ENCODE results near the gene NACC2. TPM values are rescaled to one million over a fixed set of nuclear protein-coding genes. Genes with fewer than 3 reads are reported as not detected.

Gene NACC2
- polyA plus RNA-seq, 1 donor (not counting 4 experiments of a cell fraction or from before 2014, with no cell fraction given), result 4.6 TPM

DNA sequence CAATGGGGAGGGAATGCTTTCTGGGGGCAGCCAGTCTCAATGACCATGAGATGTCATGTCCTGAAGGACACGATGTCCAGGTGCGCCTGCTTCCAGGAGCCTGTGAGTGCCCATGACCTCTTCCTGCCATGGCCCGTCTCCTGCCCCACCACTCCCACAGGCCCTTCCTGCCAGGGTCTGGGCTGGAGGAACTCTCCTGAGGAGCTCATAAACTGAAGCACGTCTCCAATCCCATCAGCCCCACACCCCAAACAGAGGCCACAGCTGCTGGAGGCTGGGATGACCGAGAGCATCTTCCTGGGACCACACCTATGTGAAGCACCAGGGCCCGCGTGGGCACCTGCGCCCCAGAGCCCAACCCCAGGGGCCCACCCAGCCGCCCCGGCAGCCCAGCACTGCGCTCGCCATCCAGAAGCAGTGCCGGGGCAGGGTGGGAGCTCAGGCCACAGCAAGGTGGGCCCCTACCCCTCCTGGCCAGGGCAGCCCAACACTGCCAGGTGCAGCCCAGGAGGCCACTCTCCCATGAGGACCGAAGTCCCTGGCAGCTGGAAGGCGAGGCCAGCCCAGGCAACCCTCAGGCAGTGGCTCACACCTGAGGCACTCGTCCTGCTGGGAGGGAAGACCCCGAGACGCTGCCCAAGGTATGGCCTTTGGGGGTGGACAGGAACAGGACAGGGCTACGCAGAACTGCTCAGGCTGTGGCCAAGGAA lies 80.0 kb downstream of the NACC2 start:
- FAIRE-seq (no peak), DNase-seq (ENCODE audit: low read depth, low spot score) (no peak)
- Histone ChIP-seq H3K9me1 (ENCODE audit: control insufficient read depth, extremely low read depth, insufficient read depth, low read length) (no peaks in the 10 kb centered on the region), H4K20me1 (ENCODE audit: control insufficient read depth, extremely low read depth, insufficient read depth, low read length) (no peaks in the 10 kb centered on the region), H3K4me2 (ENCODE audit: control insufficient read depth, extremely low read depth, insufficient read depth, low read depth, low read length) (no peak overlapping the region), H3K4me3 (ENCODE audit: control insufficient read depth in 2 of 3, extremely low read depth in 1 of 3, insufficient read depth in 2 of 3, low read depth in 1 of 3, low read length in 3 of 3) (no peak overlapping the region), H3K79me2 (ENCODE audit: control insufficient read depth, insufficient read depth, low read length) (peaks cover 17% of the 10 kb centered on the region), H2AFZ (ENCODE audit: control insufficient read depth, low read length) (no peak overlapping the region), H3K9ac (ENCODE audit: control insufficient read depth, extremely low read depth, insufficient read depth, low read length) (no peak overlapping the region), H3K36me3 (ENCODE audit: control insufficient read depth in 2 of 2, extremely low read depth in 1 of 2, insufficient read depth in 2 of 2, low read length in 2 of 2) (peaks cover 13 to 15% of the 10 kb centered on the region in 2 experiments), H3K9me3 (ENCODE audit: control insufficient read depth, low read depth, low read length) (no peaks in the 10 kb centered on the region), H3K27me3 (ENCODE audit: control insufficient read depth, extremely low read depth, insufficient read depth, low read length) (no peaks in the 10 kb centered on the region), H3K27ac (ENCODE audit: control insufficient read depth, insufficient read depth, low read length) (no peak overlapping the region), H3K4me1 (ENCODE audit: control insufficient read depth, extremely low read depth, insufficient read depth, low read length) (no peaks in the 10 kb centered on the region)
- TF ChIP-seq EZH2 (IDR thresholded peaks at IDR 0.05; ENCODE audit: low read length), result no peak
- TF ChIP-seq, protein P1, sequence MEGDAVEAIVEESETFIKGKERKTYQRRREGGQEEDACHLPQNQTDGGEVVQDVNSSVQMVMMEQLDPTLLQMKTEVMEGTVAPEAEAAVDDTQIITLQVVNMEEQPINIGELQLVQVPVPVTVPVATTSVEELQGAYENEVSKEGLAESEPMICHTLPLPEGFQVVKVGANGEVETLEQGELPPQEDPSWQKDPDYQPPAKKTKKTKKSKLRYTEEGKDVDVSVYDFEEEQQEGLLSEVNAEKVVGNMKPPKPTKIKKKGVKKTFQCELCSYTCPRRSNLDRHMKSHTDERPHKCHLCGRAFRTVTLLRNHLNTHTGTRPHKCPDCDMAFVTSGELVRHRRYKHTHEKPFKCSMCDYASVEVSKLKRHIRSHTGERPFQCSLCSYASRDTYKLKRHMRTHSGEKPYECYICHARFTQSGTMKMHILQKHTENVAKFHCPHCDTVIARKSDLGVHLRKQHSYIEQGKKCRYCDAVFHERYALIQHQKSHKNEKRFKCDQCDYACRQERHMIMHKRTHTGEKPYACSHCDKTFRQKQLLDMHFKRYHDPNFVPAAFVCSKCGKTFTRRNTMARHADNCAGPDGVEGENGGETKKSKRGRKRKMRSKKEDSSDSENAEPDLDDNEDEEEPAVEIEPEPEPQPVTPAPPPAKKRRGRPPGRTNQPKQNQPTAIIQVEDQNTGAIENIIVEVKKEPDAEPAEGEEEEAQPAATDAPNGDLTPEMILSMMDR (optimal IDR thresholded peaks at IDR 0.05 in 1 of 3, IDR thresholded peaks at IDR 0.05 in 1 of 3, conservative IDR thresholded peaks at IDR 0.05 in 1 of 3; ENCODE audit: extremely low read depth in 1 of 3, insufficient read depth in 2 of 3, low read length in 3 of 3), result no peak
- dilution Hi-C loops (cut with MboI; ENCODE audit: extremely low pct_ligation_motif_present, low sequenced_read_pairs), result no loop called here

DNA sequence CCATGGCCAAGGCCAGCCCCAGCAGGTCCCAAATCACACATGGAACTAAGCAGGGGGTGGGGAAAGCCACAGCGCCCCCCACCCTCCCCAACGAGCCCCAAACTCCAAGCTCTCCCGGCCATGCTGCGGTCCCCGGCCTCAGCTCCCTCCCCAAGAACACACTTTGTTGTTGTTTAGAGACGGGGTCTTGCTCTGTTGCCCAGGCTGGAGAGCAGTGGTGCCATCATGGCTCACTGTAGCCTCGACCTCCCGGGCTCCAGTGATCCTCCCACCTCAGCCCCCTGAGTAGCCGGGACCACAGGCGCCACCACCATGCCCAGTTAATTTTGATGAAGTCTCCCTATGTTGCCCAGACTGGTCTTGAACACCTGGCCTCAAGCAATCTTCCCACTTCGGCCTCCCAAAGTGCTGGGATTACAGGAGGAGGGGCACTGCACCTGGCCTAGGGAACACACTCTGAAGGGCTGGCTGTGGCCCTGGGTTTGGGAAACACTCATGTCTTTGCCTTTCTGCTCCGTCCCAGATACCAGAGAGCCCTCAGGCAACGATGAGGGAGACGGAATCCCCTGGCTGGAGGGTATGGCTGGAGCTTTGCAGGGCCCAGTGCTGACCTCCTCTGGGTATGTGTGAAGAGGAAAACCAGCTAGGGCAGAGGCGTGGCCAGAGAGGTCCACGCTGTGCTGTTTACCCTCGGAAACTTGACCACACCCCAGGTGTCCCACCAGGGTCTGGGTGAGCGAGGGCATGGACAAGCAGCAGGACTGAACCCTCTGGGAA lies 80.8 kb downstream of the NACC2 start:
- Histone ChIP-seq H3K36me3 (ENCODE audit: control insufficient read depth in 2 of 2, extremely low read depth in 1 of 2, insufficient read depth in 2 of 2, low read length in 2 of 2) (peaks cover 13 to 21% of the 10 kb centered on the region in 2 experiments), H3K9ac (ENCODE audit: control insufficient read depth, extremely low read depth, insufficient read depth, low read length) (no peak overlapping the region), H3K4me1 (ENCODE audit: control insufficient read depth, extremely low read depth, insufficient read depth, low read length) (no peaks in the 10 kb centered on the region), H3K79me2 (ENCODE audit: control insufficient read depth, insufficient read depth, low read length) (peaks cover 15% of the 10 kb centered on the region), H3K27ac (ENCODE audit: control insufficient read depth, insufficient read depth, low read length) (no peak overlapping the region), H3K27me3 (ENCODE audit: control insufficient read depth, extremely low read depth, insufficient read depth, low read length) (no peaks in the 10 kb centered on the region), H3K9me1 (ENCODE audit: control insufficient read depth, extremely low read depth, insufficient read depth, low read length) (no peaks in the 10 kb centered on the region), H3K9me3 (ENCODE audit: control insufficient read depth, low read depth, low read length) (no peaks in the 10 kb centered on the region), H4K20me1 (ENCODE audit: control insufficient read depth, extremely low read depth, insufficient read depth, low read length) (no peaks in the 10 kb centered on the region), H3K4me2 (ENCODE audit: control insufficient read depth, extremely low read depth, insufficient read depth, low read depth, low read length) (no peak overlapping the region), H2AFZ (ENCODE audit: control insufficient read depth, low read length) (no peak overlapping the region), H3K4me3 (ENCODE audit: control insufficient read depth in 2 of 3, extremely low read depth in 1 of 3, insufficient read depth in 2 of 3, low read depth in 1 of 3, low read length in 3 of 3) (no peak overlapping the region)
- FAIRE-seq (no peak), DNase-seq (ENCODE audit: low read depth, low spot score) (no peak)
- dilution Hi-C loops (cut with MboI; ENCODE audit: extremely low pct_ligation_motif_present, low sequenced_read_pairs), result no loop called here
- TF ChIP-seq, protein P1 (optimal IDR thresholded peaks at IDR 0.05 in 1 of 3, IDR thresholded peaks at IDR 0.05 in 1 of 3, conservative IDR thresholded peaks at IDR 0.05 in 1 of 3; ENCODE audit: extremely low read depth in 1 of 3, insufficient read depth in 2 of 3, low read length in 3 of 3), result no peak
- no peak for TF ChIP-seq EZH2 (IDR thresholded peaks at IDR 0.05; ENCODE audit: low read length)
